ENCODE results near the gene VRTN.
"Not testable (repeated sequence)": the region's sequence is repeated elsewhere in the genome, so short reads cannot be mapped to it uniquely, and the experiment has no call there.

Gene VRTN

DNA sequence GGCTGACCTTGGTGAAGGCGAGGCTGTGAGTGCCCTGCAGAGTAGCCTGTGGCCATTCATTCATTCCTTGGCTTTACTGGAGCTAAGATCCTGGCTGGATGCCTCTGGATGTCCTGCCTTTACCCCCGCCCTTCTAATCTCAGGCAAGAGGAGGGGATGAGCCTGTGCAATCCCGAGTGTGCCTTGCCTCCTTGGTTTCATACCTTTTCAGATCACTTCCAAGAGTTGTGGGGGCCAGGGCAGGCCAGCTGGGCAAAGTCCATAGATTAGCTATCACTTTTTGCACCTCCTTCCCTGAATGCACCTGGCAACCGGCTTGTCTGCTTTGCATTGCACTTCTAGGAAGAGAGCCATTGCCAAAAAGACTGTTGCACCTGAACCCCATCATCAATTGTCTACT lies 1.5 kb downstream of the VRTN start:
- no peak for DNase-seq

DNA sequence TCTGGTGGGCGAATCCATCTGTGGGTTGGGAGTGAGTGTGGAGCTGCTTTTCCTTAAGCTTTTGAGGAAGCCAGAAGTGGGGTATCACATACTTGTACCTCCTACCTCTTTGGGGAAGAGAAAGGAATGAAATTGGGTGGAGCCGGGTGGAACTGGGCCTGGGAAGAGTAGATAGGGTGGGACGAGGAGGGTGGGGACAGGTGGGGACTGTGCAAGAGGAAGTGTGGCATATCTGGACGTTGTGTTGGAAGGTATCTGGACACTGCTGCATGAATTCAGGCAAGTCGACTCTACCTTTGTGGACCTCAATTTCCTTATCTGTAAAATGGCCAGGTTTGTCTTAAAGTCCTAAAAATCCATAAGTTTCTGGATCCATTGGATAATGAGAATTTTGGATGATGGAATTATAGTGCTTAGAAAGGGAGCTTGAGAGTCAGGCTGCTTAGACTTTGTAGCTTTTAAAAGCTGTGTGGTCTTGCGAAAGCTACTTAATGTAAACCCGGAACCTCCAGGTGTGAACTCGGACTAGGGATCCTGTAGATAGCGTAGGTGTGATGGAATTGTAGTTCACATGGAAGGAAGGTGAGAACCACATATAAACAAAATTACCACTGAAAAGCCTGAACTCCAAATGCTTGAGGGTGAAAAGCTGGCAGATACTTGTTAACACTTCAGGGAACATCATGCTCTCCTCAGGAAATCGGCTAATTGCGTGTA lies 2.1 kb downstream of the VRTN start:
- no peak for DNase-seq

DNA sequence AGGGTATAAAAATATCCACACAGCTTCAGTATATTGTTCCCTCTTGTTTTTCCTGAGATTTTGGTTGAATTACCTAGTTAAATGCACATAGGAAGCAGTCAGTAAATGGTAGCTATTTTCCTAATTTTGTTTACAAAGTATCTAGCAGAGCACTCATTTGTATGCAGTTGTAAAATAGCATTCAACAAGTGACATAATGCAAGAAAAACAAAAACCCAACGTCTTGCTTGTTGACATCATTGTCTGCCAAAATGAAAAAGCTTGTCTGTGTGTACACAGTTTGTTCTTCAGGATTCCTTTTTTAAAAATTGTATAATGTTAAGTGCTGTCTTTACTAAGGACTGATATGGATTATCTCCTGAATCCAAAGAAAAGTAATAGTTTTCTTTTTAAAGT lies 2.7 kb downstream of the VRTN start:
- DNase-seq, result no peak

DNA sequence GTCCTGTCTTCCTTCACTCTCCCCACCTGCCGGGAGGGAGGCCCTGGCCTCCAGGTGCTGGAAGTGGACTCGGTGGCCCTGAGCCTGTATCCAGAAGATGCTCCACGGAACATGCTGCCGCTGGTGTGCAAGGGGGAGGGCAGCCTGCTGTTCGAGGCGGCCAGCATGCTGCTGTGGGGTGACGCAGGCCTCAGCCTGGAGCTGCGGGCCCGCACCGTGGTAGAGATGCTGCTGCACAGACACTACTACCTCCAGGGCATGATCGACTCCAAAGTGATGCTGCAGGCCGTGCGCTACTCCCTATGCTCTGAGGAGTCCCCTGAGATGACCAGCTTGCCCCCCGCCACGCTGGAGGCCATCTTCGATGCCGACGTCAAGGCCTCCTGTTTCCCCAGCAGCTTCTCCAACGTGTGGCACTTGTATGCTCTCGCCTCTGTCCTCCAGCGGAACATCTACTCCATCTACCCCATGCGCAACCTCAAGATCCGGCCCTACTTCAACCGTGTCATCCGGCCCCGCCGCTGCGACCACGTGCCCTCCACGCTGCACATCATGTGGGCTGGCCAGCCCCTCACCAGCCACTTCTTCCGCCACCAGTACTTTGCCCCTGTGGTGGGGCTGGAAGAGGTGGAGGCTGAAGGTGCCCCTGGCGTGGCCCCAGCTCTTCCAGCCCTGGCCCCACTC lies 8.8 kb downstream of the VRTN start:
- no peak for DNase-seq

DNA sequence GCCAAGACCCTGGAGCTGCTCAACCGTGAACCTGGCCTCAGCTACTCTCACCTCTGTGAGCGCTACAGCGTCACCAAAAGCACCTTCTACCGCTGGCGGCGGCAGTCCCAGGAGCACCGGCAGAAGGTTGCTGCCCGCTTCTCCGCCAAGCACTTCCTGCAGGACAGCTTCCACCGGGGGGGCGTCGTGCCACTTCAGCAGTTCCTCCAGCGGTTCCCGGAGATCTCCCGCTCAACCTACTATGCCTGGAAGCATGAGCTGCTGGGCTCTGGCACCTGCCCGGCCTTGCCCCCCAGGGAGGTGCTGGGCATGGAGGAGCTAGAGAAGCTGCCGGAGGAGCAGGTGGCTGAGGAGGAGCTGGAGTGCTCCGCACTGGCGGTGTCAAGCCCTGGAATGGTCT lies 9.3 kb downstream of the VRTN start:
- DNase-seq, result no peak

DNA sequence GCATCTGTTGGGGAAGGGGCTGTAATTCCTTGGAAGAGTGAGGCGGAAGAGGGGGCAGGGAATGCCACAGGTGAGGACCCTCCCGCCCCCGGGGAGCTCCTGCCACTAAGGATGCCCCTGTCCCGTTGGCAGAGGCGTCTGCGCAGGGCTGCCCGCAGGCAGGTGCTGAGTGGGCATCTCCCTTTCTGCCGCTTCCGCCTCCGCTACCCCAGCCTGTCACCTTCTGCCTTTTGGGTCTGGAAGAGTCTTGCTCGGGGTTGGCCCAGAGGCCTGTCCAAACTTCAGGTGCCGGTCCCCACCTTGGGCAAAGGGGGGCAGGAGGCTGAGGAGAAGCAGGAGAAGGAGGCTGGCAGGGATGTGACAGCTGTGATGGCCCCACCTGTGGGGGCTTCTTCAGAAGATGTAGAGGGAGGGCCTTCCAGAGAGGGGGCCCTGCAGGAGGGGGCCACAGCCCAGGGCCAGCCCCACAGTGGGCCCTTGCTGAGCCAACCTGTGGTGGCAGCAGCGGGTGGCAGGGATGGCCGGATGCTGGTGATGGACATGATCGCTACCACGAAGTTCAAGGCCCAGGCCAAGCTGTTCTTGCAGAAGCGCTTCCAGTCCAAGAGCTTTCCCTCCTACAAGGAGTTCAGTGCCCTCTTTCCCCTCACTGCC lies 10.0 kb downstream of the VRTN start:
- DNase-seq, result no peak

DNA sequence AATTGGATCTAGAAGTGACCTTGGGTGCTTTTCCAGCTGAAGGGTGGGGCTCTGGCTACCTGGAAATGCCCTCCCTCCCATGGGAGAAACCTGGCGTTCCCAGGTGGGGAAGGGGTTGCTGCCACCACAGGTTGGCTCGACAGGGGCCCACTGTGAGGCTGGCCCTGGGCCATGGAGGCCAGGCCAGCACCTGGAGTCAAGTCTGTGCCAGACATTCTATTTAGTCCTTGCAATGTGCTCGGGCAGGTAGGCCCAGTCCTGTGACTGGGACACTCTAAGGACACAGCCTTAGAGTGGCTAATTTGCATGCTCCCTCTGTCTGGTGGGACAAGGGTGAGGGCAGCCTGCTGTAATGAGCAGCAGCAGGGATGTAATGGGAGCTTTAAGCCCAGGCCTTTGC lies 11.9 kb downstream of the VRTN start:
- no peak for DNase-seq

DNA sequence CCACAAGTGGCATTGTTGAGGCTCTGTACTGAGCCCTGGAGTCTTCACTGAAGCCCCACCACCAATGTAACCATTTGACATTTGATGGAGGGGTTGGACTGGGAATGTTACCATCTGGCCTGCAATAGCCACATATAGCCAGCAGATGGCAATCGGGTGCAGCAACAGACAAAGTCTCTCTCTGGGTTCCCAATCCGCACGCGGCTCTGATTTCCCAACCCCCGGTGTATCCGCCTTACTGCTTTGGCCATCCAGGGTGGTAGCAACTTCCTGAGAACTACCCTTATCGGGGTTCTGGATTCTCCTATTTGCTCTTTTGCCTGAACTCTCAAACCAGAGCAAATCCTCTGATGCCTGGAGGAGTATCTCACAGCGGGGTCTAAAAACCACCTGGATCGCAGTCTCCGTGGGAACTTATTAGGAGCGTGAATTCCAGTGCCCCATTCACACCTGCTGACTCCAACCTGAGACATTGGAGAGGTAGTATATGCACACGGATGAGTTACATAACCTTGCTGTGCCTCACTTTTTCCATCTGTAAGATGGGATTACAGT lies 14.2 kb downstream of the VRTN start:
- DNase-seq, result no peak

DNA sequence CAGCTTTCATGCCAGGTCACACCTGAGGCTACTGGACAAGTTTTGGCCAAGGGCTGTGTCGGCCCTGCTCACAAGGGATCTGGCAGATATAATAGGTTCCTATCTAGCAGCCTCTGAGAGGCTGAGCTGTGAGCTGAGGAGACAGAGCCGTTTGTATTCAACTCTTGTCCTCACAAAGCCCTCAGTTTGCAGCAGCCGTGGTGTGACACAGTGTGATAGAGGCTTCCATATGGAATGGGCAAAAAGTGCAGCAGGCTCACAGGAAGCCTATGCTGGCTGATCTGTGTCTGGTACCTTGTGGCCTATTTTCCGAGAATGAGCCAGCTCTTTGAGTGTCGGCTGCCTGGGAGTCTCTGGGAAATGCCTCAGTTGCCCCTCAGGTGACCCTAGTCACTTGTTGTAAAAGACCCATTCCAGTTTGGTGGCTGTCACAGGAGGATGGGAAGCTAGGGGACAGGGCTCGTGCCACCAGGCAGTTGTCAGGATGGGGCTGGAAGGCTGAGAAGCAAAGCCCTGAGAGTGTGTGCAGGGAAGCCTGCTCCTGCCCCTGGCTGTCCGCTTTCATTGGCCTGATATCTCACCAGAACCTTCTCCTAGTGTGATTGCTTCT lies 16.1 kb downstream of the VRTN start:
- no peak for DNase-seq

DNA sequence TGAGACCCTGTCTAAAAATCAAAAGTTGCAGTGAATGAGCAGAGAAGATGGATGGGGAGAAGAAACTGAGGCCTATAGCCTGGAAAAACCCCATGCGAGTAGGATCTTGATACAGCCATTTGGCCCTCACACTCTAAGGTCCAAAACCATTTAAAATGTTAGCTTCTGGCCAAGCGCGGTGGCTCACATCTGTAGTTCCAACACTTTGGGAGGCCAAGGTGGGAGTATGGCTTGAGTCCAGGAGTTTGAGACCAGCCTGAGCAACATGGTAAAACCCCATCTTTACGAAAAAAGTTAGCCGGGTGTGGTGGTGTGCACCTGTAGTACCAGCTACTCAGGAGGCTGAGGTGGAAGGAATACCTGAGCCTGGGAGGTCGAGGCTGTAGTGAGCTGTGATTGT lies 19.8 kb downstream of the VRTN start:
- DNase-seq, result no peak

DNA sequence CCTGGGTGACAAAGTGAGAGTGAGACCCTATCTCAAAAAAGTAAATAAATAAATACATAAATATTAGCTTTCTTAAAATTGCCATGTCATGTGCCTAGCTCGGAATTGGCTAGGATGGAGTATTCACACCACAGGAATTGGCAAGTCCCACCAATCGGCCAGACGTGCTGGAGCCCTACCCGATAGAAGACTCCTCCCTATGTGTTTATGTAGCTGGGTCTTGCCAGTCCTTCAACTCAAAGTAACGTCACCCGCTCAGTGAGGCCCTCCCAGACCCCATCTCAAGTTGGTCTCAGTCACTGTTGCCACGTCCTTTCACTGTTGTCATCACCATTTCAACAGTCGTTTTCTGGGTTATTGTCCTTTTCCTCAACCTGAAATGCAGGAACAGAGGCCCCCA lies 20.2 kb downstream of the VRTN start:
- no peak for DNase-seq

DNA sequence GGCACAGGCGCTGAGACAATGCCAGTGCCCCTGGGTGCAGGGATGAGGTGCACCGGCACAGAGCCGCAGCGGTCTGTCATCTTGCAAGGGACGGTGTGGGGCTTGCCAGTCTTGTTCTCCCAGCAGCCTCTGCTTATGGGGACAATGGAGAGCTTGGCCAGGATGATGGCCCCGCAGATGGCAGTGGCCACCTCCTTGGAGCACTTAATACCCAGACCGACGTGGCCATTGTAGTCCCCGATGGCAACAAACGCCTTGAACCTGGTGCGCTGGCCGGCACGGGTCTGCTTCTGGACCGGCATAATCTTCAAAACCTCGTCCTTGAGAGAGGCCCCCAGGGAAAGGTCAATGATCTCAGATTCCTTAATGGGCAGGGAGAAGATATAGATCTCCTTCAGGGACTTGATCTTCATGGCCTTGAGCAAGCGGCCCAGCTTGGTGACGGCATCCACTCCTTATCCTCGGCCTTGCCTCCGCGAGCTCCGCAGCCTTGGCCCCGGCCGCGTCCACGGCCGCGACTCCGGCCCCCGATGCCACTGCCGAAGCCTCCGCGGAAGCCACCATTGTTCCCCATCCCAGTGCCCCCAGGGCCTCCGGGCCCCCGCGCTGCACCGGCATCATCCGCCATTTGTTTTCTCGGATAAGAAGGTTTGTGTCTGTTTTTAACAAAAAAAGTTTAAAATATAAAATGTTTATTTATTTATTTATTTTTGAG lies 29.9 kb downstream of the VRTN start:
- no peak for DNase-seq

DNA sequence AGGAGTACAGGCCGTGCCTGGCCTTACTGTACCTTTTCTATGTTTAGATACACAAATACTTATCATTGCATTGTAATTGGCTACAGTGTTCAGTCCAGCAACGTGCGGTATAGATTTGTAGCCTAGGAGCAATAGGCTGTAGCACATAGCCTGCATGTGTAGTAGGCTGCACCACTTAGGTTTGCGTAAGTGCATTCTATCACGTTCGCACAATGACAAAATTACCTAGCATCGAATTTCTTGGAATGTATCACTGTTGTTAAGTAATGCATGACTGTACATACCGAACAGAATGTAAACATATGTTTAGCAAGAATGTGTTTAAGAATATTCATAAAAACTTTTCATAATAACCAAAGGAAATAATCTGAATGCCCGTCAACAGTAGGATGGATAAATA lies 31.9 kb downstream of the VRTN start:
- DNase-seq, result no peak

DNA sequence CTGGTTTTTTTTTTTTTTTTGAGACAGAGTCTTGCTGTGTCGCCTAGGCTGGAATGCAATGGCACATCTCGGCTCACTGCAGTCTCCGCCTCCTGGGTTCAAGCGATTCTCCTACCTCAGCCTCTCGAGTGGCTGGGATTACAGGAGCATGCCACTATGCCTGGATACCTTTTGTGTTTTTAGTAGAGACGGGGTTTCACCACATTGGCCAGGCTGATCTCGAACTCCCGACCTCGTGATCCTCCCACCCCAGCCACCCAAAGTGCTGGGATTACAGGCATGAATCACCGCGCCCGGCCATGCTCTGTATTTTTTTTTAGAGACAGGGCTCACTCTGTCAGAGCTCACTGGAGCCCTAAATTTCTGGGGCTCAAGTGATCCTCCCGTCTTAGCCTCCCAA lies 32.6 kb downstream of the VRTN start:
- no peak for DNase-seq

DNA sequence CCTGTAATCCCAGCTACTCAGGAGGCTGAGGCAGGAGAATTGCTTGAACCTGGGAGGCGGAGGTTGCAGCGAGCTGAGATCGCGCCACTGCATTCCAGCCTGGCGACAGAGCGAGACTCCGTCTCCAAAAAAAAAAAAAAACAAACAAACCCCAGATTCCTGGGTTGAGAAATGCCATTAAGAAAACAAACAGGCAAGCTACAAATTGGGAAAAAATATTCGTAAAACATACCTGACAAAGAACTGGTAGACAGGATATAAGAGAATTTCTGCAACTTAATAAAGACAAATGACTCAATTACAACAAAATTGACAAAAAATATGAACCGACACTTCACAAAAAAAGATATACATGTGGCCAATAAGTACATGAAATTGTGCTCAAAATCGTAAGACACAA lies 33.3 kb downstream of the VRTN start:
- not testable (repeated sequence) for DNase-seq

DNA sequence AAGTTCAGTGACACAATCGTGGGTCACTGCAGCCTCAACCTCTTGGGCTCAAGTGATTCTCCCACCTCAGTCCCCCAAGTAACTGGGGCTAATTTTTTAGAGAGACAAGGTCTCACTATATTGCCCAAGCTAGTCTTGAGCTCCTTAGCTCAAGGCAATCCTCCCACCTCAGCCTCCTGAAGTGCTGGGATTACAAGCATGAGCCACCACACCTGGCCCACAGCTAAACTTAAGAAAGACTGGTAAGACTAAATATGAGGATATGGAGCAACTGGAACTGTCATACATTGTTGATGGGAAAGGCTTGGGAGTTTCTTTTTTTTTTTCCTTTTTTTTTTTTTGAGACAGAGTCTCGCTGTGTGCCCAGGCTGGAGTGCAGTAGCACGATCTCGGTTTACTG lies 34.0 kb downstream of the VRTN start:
- DNase-seq, result no peak

DNA sequence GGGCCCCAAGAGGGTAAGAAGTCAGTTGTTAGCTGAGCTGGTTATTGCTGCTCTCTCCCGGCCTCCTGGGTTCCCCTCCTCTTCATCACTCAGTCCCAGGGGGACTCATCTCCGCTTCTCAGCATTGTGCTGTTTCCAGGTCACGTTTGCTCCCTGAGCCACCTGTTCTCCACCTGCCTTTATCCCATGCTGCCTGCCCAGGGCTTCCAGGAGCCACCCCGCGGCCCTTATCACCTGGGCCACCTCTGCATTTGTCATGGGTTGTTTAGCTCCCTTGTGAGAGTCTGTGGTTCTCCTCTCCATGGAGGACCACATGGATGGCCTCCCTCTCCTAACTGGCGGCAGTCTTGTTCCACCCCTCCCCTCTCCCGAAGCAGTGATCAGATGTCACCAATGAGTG lies 41.7 kb downstream of the VRTN start:
- DNase-seq, result no peak

DNA sequence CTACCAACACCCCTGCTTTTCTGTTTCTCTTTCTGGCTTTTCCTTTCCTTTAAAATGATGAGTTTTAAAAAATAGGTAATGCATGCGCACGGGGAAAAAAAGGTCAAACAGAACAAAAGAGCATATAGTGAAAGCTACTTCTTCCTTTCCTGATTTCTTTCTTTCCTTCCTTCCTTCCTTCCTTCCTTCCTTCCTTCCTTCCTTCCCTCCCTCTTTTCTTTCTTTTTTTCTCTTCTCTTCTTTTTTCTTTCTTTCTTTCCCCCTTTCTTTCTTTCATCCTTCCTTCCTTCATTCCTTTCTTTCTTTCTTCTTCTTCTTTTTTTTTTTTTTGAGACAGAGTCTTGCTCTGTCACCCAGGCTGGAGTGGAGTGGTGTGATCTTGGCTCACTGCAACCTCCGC lies 42.2 kb downstream of the VRTN start:
- DNase-seq, result not testable (repeated sequence)

DNA sequence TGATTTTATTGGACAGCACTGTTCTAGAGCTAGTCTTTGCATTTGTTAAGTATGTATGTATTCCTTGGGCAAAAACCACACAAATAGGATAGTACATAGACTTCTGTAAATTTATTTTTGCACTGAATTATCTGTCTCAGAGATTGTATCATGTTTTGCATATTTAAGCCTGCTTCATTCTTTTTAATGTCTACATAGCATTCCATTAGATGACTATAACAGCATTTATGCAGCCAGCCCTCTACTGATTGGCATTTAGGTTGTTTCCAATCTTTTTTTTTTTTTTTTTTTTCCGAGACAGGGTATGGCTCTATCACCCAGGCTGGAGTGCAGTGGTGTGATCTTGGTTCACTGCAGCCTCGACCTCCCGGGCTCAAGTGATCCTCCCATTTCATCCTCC lies 43.2 kb downstream of the VRTN start:
- no peak for DNase-seq

DNA sequence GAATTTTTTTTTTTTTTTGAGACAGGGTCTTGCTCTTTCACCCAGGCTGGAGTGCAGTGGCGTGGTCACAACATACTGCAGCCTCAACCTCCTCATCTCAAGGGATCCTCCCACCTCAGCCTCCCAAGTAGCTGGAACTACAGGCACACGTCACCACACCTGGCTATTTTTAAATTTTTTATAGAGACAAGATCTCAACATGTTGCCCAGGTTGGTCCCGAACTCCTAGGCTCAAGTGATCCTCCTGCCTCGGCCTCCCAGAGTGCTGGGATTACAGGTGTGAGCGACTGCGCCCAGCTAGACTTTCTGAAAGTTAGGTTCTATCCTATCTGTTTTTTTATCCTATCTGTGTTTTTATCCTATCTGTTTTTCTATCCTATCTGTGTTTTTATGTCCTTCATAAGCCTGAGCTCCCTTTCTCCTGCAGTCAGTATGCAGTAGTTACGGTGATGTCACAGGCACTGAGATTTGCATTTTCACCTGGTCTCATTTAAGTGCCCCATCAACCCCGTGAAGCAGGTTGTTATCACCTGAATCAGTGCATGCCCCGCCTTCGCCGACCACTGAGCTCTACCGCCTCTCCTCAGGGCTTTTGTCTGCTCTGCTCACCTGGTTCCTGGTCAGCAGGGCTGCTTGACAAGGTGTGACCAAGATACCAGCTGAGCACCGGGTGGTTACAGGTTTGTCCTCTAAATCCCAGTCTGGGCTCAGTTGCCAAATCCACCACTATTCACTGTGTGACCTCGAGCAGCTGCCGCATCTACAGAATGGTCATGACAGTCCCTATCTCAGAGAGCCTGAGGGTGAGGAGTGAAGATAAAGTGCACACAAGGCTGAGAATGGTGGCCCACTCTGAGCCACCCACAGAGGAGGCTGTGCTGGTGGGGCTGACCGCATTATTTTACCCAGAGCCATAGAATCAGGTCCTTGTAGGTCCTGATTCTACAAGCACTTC lies 44.6 kb downstream of the VRTN start:
- no peak for DNase-seq

DNA sequence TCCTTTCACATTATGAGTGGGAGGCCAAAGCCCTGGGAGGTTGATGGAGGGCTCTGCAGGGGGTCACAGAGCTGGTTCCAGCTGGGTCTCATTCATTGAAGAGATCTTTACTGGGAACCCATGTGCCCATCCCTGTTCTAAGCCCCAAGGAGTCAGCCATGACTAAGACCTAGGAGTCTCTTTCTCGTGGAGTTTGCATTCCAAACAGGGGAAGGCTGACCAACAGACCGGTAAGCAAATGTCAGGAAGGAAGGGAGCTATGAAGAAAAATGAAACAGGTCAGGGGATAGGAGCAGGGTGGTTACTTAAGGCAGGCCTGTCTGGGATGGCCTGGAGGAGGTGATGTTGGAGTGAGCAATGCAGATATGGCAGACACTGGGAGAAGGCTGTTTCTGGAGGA lies 46.3 kb downstream of the VRTN start:
- DNase-seq, result no peak

DNA sequence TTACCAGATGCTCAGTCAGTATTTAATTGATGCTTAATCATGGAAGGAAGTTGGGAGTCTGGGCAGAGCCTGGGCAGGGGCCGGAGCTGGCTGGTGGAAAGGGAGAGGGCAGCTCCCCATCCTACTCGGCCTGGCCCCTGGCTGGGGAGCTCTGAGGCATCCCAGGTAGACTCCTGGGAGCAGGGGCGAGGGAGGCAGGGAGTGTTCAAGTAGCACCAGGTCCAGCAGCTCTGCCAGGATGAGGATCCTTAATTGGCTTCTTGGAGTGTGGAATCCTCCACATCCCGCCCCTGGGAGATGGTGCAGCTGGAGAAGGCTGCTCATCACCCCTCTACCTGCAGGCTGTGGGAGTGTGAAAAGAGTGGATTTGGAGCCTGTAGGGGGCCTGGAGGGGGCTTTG lies 46.8 kb downstream of the VRTN start:
- DNase-seq, result no peak

Measured in NCI-H1436 treated with DMSO at 0.1 percent for 48 hours (cell line).